ENCODE data around the gene PRELID1. TPM values are rescaled to one million over a fixed set of nuclear protein-coding genes. Genes with fewer than 3 reads are reported as not detected.

The PRELID1 gene
- total RNA-seq, 1 experiment from 2014 or later = 201 TPM

- intact Hi-C loops (cut with micrococcal nuclease; ENCODE audit: unreplicated experiment) = no loop called here
- H3K4me1 Mint-ChIP-seq (ENCODE audit: low read depth, unreplicated experiment) = peaks cover 17% of the 10 kb centered on the region
- H3K4me3 ChIP-seq (ENCODE audit: low read depth, low read length) = no peak overlapping the region
- DNase-seq = no peak
- peaks cover 12% of the 10 kb centered on the region; the same call in 1 of the 2 replicates for H3K4me1 ChIP-seq
- H3K36me3 ChIP-seq (ENCODE audit: control insufficient read depth, insufficient read depth, low read length) = 0 out of 2 replicates have a peak, but pooled peaks cover 1% of the 10 kb centered on the region
- ChIA-PET POLR2A (no interaction called here), CTCF (interaction anchor here (1.1 kb wide), 1 partner anchor 16 kb away, joined by 3 read pairs; no protein-coding TSS in a partner anchor)
- peaks cover 9% of the 10 kb centered on the region for H3K36me3 Mint-ChIP-seq (ENCODE audit: insufficient read depth, unreplicated experiment)
- no peaks in the 10 kb centered on the region for H3K9me3 ChIP-seq
- no TSS peak for BruUV-seq (replicated peaks)
- no peaks in the 10 kb centered on the region for H3K27me3 ChIP-seq (replicated peaks; ENCODE audit: control insufficient read depth, insufficient read depth, low read length)
- H3K27ac Mint-ChIP-seq (ENCODE audit: unreplicated experiment) = no peak overlapping the region
- no peaks in the 10 kb centered on the region for H3K27me3 Mint-ChIP-seq (ENCODE audit: insufficient read depth, unreplicated experiment)
- H3K4me3 Mint-ChIP-seq (ENCODE audit: unreplicated experiment) = no peak overlapping the region
- peaks cover 15% of the 10 kb centered on the region for H3K9me3 Mint-ChIP-seq (ENCODE audit: unreplicated experiment)
- TF ChIP-seq CTCF (IDR thresholded peaks at IDR 0.05; ENCODE audit: insufficient read depth in 1 of 2, low read depth in 1 of 2, low read length in 1 of 2, severe bottlenecking in 1 of 2, unreplicated experiment in 1 of 2) = no peak
Observed at GRCh38 chr5:177354711-177355110, 51.1 kb downstream of the PRELID1 start.

- peaks cover 11% of the 10 kb centered on the region for H3K4me1 Mint-ChIP-seq (ENCODE audit: low read depth, unreplicated experiment)
- no TSS peak for BruUV-seq (replicated peaks)
- H3K9me3 Mint-ChIP-seq (ENCODE audit: unreplicated experiment) = peaks cover 15% of the 10 kb centered on the region
- Histone ChIP-seq H3K36me3 (ENCODE audit: control insufficient read depth, insufficient read depth, low read length) (no peaks in the 10 kb centered on the region), H3K4me3 (ENCODE audit: low read depth, low read length) (no peak overlapping the region), H3K27me3 (replicated peaks; ENCODE audit: control insufficient read depth, insufficient read depth, low read length) (no peaks in the 10 kb centered on the region), H3K4me1 (peaks cover 7% of the 10 kb centered on the region; the same call in 1 of the 2 replicates), H3K9me3 (no peaks in the 10 kb centered on the region)
- TF ChIP-seq CTCF (IDR thresholded peaks at IDR 0.05; ENCODE audit: insufficient read depth in 1 of 2, low read depth in 1 of 2, low read length in 1 of 2, severe bottlenecking in 1 of 2, unreplicated experiment in 1 of 2) = no peak
- no peaks in the 10 kb centered on the region for H3K27me3 Mint-ChIP-seq (ENCODE audit: insufficient read depth, unreplicated experiment)
- DNase-seq = no peak
- H3K4me3 Mint-ChIP-seq (ENCODE audit: unreplicated experiment) = no peak overlapping the region
- H3K36me3 Mint-ChIP-seq (ENCODE audit: insufficient read depth, unreplicated experiment) = peaks cover 9% of the 10 kb centered on the region
- ChIA-PET CTCF (interaction anchor here (0.7 kb wide), 1 partner anchor 22 kb away, joined by 8 read pairs; no protein-coding TSS in a partner anchor), POLR2A (no interaction called here)
- intact Hi-C loops (cut with micrococcal nuclease; ENCODE audit: unreplicated experiment) = no loop called here
- H3K27ac Mint-ChIP-seq (ENCODE audit: unreplicated experiment) = no peak overlapping the region
Observed at GRCh38 chr5:177355162-177355867, 51.7 kb downstream of the PRELID1 start.

- intact Hi-C loops (cut with micrococcal nuclease; ENCODE audit: unreplicated experiment) = no loop called here
- Mint-ChIP-seq H3K36me3 (ENCODE audit: insufficient read depth, unreplicated experiment) (peaks cover 9% of the 10 kb centered on the region), H3K27me3 (ENCODE audit: insufficient read depth, unreplicated experiment) (no peaks in the 10 kb centered on the region), H3K27ac (ENCODE audit: unreplicated experiment) (no peak overlapping the region), H3K9me3 (ENCODE audit: unreplicated experiment) (peaks cover 15% of the 10 kb centered on the region), H3K4me3 (ENCODE audit: unreplicated experiment) (no peak overlapping the region), H3K4me1 (ENCODE audit: low read depth, unreplicated experiment) (peaks cover 9% of the 10 kb centered on the region)
- Histone ChIP-seq H3K27me3 (replicated peaks; ENCODE audit: control insufficient read depth, insufficient read depth, low read length) (no peaks in the 10 kb centered on the region), H3K4me1 (peaks cover 4% of the 10 kb centered on the region; the same call in 1 of the 2 replicates), H3K9me3 (no peaks in the 10 kb centered on the region), H3K36me3 (ENCODE audit: control insufficient read depth, insufficient read depth, low read length) (no peaks in the 10 kb centered on the region), H3K4me3 (ENCODE audit: low read depth, low read length) (no peak overlapping the region)
- no peak for TF ChIP-seq CTCF (IDR thresholded peaks at IDR 0.05; ENCODE audit: insufficient read depth in 1 of 2, low read depth in 1 of 2, low read length in 1 of 2, severe bottlenecking in 1 of 2, unreplicated experiment in 1 of 2)
- no peak for DNase-seq
- no TSS peak for BruUV-seq (replicated peaks)
- ChIA-PET CTCF (interaction anchor here (0.7 to 1.4 kb wide), 3 partner anchors 15 to 53 kb away, joined by 4 to 9 read pairs (median 8); no protein-coding TSS in a partner anchor), POLR2A (no interaction called here)
Observed at GRCh38 chr5:177355868-177356168, 52.2 kb downstream of the PRELID1 start.

Other genes with a start within 250 kb of the PRELID1 start
- 186 and 190 TPM in 2 replicates for gene FGFR4, start 216.9 kb upstream of the PRELID1 start, total RNA-seq (2022)
- gene NSD1, start 170.0 kb upstream of the PRELID1 start, total RNA-seq (2022) = 60.6 and 67.4 TPM in 2 replicates
- gene RAB24, start 80 bp upstream of the PRELID1 start, total RNA-seq (2022) = 29.9 and 31.7 TPM in 2 replicates
- gene MXD3, start 8.1 kb downstream of the PRELID1 start, total RNA-seq (2022) = 19.8 and 20.6 TPM in 2 replicates
- gene LMAN2, start 47.9 kb downstream of the PRELID1 start, total RNA-seq (2022) = 240 and 241 TPM in 2 replicates
- gene RGS14, start 54.1 kb downstream of the PRELID1 start, total RNA-seq (2022) = 15.2 and 16.7 TPM in 2 replicates
- not detected in 2 replicates for gene SLC34A1, start 80.6 kb downstream of the PRELID1 start, total RNA-seq (2022)
- not detected in 2 replicates for gene PFN3, start 96.9 kb downstream of the PRELID1 start, total RNA-seq (2022)
- gene F12, start 105.8 kb downstream of the PRELID1 start, total RNA-seq (2022) = 13.3 and 14.0 TPM in 2 replicates
- 64.4 and 71.9 TPM in 2 replicates for gene GRK6, start 122.9 kb downstream of the PRELID1 start, total RNA-seq (2022)
- 4.7 and 5.7 TPM in 2 replicates for gene PRR7, start 143.0 kb downstream of the PRELID1 start, total RNA-seq (2022)
- 139 and 144 TPM in 2 replicates for gene DBN1, start 169.8 kb downstream of the PRELID1 start, total RNA-seq (2022)
- gene PDLIM7, start 193.8 kb downstream of the PRELID1 start, total RNA-seq (2022) = 49.1 and 56.8 TPM in 2 replicates
- gene DOK3, start 206.0 kb downstream of the PRELID1 start, total RNA-seq (2022) = 7.9 and 10.1 TPM in 2 replicates
- gene DDX41, start 213.2 kb downstream of the PRELID1 start, total RNA-seq (2022) = 116 and 137 TPM in 2 replicates

Data from Caco-2 (cell line).